GM23338 (cell line): ENCODE measurements around the gene AKR1B1. TPM values are rescaled to one million over a fixed set of nuclear protein-coding genes. Genes with fewer than 3 reads are reported as not detected.

ENCODE experiments used
- ATAC-seq: fragments of 200-7000 bp; cut with Tn5 transposase; 3 replicates; pipeline ENCODE4 v1.9.1; 2020
- DNase-seq: peaks from one replicate; pipeline ENCODE4 v3.0.0-alpha.2; 2015; ENCODE audit warnings: low spot score
- H2AFZ ChIP-seq: fragments of 200-600 bp; sonication (generic); 2 replicates; pipeline ENCODE4 v1.8.0; 2016; ENCODE audit warnings: antibody characterized with exemption, mild to moderate bottlenecking, moderate library complexity
- H3F3A ChIP-seq: fragments of 200-600 bp; sonication (generic); replicated peaks from 2 replicates; pipeline ENCODE4 v1.8.0; 2017; ENCODE audit warnings: antibody characterized with exemption, mixed run types, low read depth
- H3K27ac ChIP-seq: fragments of 200-600 bp; sonication (generic); 2 replicates; pipeline ENCODE4 v1.6.1; 2016; ENCODE audit warnings: low read depth
- H3K27me3 ChIP-seq: fragments of 200-600 bp; sonication (generic); 2 replicates; pipeline ENCODE4 v1.8.0; 2016; ENCODE audit warnings: mild to moderate bottlenecking, mixed run types, moderate library complexity; ENCODE audit not compliant: insufficient read depth
- H3K36me3 ChIP-seq: fragments of 200-600 bp; sonication (generic); 2 replicates; pipeline ENCODE4 v1.8.0; 2016; ENCODE audit warnings: mild to moderate bottlenecking; ENCODE audit not compliant: insufficient read depth
- H3K4me1 ChIP-seq: fragments of 200-600 bp; sonication (generic); 2 replicates; pipeline ENCODE4 v1.8.0; 2016; ENCODE audit warnings: mild to moderate bottlenecking, moderate library complexity; ENCODE audit not compliant: insufficient read depth
- H3K4me2 ChIP-seq: fragments of 200-600 bp; sonication (generic); 2 replicates; pipeline ENCODE4 v1.7.1; 2017; ENCODE audit warnings: mixed run types
- H3K4me3 ChIP-seq: fragments of 200-600 bp; sonication (generic); 2 replicates; pipeline ENCODE4 v1.6.1; 2016; ENCODE audit warnings: mixed run types
- H3K79me2 ChIP-seq: fragments of 200-600 bp; sonication (generic); replicated peaks from 2 replicates; pipeline ENCODE4 v1.8.0; 2017; ENCODE audit warnings: mild to moderate bottlenecking; ENCODE audit not compliant: insufficient read depth
- H3K9me2 ChIP-seq: fragments of 200-600 bp; sonication (generic); 2 replicates; pipeline ENCODE4 v1.8.0; 2017; ENCODE audit not compliant: insufficient read depth
- H4K20me1 ChIP-seq: fragments of 200-600 bp; sonication (generic); replicated peaks from 2 replicates; pipeline ENCODE4 v1.8.0; 2017; ENCODE audit warnings: mild to moderate bottlenecking; ENCODE audit not compliant: insufficient read depth
- H3K27ac Mint-ChIP-seq: 2 replicates; pipeline ENCODE4 v1.8.0; 2020; ENCODE audit warnings: inconsistent platforms, mild to moderate bottlenecking, moderate library complexity, mixed read lengths
- H3K27me3 Mint-ChIP-seq: 3 replicates; pipeline ENCODE4 v1.8.0; 2022; ENCODE audit warnings: low read depth, mild to moderate bottlenecking, moderate library complexity, mixed read lengths, inconsistent platforms; ENCODE audit not compliant: insufficient read depth, poor library complexity
- H3K36me3 Mint-ChIP-seq: 3 replicates; pipeline ENCODE4 v1.8.0; 2021; ENCODE audit warnings: low read depth, mild to moderate bottlenecking, inconsistent platforms, moderate library complexity, mixed read lengths
- H3K4me1 Mint-ChIP-seq: 3 replicates; pipeline ENCODE4 v1.8.0; 2020; ENCODE audit warnings: mild to moderate bottlenecking, inconsistent platforms, mixed read lengths
- H3K4me3 Mint-ChIP-seq: 3 replicates; pipeline ENCODE4 v1.8.0; 2021; ENCODE audit warnings: moderate library complexity, mild to moderate bottlenecking, inconsistent platforms, mixed read lengths
- H3K9me3 Mint-ChIP-seq: 3 replicates; pipeline ENCODE4 v1.8.0; 2020; ENCODE audit warnings: moderate library complexity, mild to moderate bottlenecking, inconsistent platforms, mixed read lengths
- CTCF ChIP-seq, 2 experiments: fragments of 200-600 bp in 1 of 2; sonication (generic) in 1 of 2; conservative IDR thresholded peaks; 2 replicates each; pipeline versions ENCODE4 v1.5.1 to v1.6.1; 2016 to 2017; ENCODE audit warnings: antibody characterized with exemption in 2 of 2, low read depth in 2 of 2, mild to moderate bottlenecking in 2 of 2, moderate library complexity in 1 of 2
- EZH2 ChIP-seq: fragments of 200-600 bp; sonication (generic); IDR thresholded peaks from one replicate; pipeline ENCODE4 v1.8.0; 2017; ENCODE audit warnings: antibody characterized with exemption, mild to moderate bottlenecking, low read depth; ENCODE audit not compliant: unreplicated experiment
- EZH2phosphoT487 ChIP-seq: fragments of 200-600 bp; sonication (generic); IDR thresholded peaks from one replicate; pipeline ENCODE4 v1.8.1; 2018; ENCODE audit warnings: antibody characterized with exemption; ENCODE audit not compliant: unreplicated experiment
- POLR2AphosphoS5 ChIP-seq: IDR thresholded peaks from 2 replicates; pipeline ENCODE4 v1.6.1; 2016; ENCODE audit warnings: antibody characterized with exemption, low read depth
- ZNF331 ChIP-seq: fragments of 250-450 bp; sonication (Bioruptor Pico); IDR thresholded peaks from 2 replicates; pipeline ENCODE4 v1.5.0; 2020; ENCODE audit warnings: low read depth, mild to moderate bottlenecking, moderate library complexity
- polyA plus RNA-seq: library from polyadenylated mRNA; unstranded; fragments of >200 nt; fragmentation: Nextera tagmentation; extraction: Ambion mirVana; gene quantifications from 2 replicates; pipeline ENCODE4 v1.2.1, GENCODE V29; 2016
- total RNA-seq: library from RNA; depleted of rRNA; stranded (reverse); fragments of >200 nt; shearing (Covaris generic); gene quantifications from 2 replicates; pipeline ENCODE4 v1.2.3, GENCODE V29; 2014
- TF ChIP-seq, protein P1 (sequence below): fragments of 250-450 bp; sonication (Bioruptor Pico); IDR thresholded peaks from 2 replicates; pipeline ENCODE4 v1.5.0; 2020; ENCODE audit warnings: mild to moderate bottlenecking, moderate library complexity

The AKR1B1 gene
- total and polyA plus RNA-seq, 2 experiments from 2014 or later = 132 to 154 TPM

GRCh38 chr7:134422638-134423037, 36.3 kb downstream of the AKR1B1 start (continued):
- TF ChIP-seq, protein P1, sequence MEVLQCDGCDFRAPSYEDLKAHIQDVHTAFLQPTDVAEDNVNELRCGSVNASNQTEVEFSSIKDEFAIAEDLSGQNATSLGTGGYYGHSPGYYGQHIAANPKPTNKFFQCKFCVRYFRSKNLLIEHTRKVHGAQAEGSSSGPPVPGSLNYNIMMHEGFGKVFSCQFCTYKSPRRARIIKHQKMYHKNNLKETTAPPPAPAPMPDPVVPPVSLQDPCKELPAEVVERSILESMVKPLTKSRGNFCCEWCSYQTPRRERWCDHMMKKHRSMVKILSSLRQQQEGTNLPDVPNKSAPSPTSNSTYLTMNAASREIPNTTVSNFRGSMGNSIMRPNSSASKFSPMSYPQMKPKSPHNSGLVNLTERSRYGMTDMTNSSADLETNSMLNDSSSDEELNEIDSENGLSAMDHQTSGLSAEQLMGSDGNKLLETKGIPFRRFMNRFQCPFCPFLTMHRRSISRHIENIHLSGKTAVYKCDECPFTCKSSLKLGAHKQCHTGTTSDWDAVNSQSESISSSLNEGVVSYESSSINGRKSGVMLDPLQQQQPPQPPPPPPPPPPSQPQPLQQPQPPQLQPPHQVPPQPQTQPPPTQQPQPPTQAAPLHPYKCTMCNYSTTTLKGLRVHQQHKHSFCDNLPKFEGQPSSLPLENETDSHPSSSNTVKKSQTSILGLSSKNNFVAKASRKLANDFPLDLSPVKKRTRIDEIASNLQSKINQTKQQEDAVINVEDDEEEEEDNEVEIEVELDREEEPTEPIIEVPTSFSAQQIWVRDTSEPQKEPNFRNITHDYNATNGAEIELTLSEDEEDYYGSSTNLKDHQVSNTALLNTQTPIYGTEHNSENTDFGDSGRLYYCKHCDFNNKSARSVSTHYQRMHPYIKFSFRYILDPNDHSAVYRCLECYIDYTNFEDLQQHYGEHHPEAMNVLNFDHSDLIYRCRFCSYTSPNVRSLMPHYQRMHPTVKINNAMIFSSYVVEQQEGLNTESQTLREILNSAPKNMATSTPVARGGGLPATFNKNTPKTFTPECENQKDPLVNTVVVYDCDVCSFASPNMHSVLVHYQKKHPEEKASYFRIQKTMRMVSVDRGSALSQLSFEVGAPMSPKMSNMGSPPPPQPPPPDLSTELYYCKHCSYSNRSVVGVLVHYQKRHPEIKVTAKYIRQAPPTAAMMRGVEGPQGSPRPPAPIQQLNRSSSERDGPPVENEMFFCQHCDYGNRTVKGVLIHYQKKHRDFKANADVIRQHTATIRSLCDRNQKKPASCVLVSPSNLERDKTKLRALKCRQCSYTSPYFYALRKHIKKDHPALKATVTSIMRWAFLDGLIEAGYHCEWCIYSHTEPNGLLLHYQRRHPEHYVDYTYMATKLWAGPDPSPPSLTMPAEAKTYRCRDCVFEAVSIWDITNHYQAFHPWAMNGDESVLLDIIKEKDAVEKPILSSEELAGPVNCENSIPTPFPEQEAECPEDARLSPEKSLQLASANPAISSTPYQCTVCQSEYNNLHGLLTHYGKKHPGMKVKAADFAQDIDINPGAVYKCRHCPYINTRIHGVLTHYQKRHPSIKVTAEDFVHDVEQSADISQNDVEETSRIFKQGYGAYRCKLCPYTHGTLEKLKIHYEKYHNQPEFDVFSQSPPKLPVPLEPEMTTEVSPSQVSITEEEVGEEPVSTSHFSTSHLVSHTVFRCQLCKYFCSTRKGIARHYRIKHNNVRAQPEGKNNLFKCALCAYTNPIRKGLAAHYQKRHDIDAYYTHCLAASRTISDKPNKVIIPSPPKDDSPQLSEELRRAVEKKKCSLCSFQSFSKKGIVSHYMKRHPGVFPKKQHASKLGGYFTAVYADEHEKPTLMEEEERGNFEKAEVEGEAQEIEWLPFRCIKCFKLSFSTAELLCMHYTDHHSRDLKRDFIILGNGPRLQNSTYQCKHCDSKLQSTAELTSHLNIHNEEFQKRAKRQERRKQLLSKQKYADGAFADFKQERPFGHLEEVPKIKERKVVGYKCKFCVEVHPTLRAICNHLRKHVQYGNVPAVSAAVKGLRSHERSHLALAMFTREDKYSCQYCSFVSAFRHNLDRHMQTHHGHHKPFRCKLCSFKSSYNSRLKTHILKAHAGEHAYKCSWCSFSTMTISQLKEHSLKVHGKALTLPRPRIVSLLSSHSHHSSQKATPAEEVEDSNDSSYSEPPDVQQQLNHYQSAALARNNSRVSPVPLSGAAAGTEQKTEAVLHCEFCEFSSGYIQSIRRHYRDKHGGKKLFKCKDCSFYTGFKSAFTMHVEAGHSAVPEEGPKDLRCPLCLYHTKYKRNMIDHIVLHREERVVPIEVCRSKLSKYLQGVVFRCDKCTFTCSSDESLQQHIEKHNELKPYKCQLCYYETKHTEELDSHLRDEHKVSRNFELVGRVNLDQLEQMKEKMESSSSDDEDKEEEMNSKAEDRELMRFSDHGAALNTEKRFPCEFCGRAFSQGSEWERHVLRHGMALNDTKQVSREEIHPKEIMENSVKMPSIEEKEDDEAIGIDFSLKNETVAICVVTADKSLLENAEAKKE (CRISPR knock-in tag) = no peak
- no peak for TF ChIP-seq EZH2

DNA sequence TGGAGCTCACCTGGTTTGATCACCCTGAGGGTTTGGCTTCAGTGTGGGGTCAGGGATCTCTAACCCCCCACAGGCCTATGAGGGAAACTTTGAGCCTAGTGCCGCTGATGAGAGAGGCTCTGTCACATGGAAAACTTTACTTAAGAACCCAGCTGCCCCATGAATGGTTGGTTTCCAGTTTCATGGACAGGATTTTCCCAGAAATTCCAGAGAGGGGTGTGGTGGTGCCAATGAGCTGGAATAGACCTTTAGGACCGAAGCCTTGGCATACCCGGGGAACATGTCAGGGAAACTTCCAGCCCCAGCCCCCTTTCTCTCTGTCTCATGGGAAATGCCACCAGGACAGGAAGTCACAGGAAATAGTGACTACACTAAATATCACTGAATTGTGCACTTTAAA, 36.9 kb downstream of the AKR1B1 start:
- Histone ChIP-seq H3K4me2 (no peak overlapping the region), H3K27ac (no peak overlapping the region), H3K4me3 (no peak overlapping the region), H4K20me1 (no peaks in the 10 kb centered on the region), H3K27me3 (no peaks in the 10 kb centered on the region), H3K79me2 (no peaks in the 10 kb centered on the region), H3K4me1 (no peaks in the 10 kb centered on the region), H3K9me2 (peaks cover 8% of the 10 kb centered on the region), H3K36me3 (no peaks in the 10 kb centered on the region), H3F3A (no peaks in the 10 kb centered on the region), H2AFZ (no peak overlapping the region)
- H3K4me3 Mint-ChIP-seq = no peak overlapping the region
- H3K4me1 Mint-ChIP-seq = peaks cover 11% of the 10 kb centered on the region
- H3K27ac Mint-ChIP-seq = no peak overlapping the region
- H3K9me3 Mint-ChIP-seq = no peaks in the 10 kb centered on the region; the same call in 2 of the 3 replicates
- DNase-seq = no peak
- ATAC-seq = no peak
- H3K27me3 Mint-ChIP-seq = peaks cover 3% of the 10 kb centered on the region
- H3K36me3 Mint-ChIP-seq = no peaks in the 10 kb centered on the region
- TF ChIP-seq ZNF331 (CRISPR knock-in tag) = no peak
- TF ChIP-seq POLR2AphosphoS5 = no peak
- no peak for TF ChIP-seq EZH2phosphoT487
- TF ChIP-seq, protein P1 (CRISPR knock-in tag) = no peak
- TF ChIP-seq CTCF (conservative IDR thresholded peaks at IDR 0.05; ENCODE audit: low read depth in 2 of 2) = no peak
